ENCODE results near the gene ATG3. TPM values are rescaled to one million over a fixed set of nuclear protein-coding genes. Genes with fewer than 3 reads are reported as not detected.

ATG3 gene
- total and polyA plus RNA-seq, 2 of the 8 experiments (the other 6 are each of a cell fraction or from before 2014, with no cell fraction given) = 27.3 to 55.3 TPM

GRCh38 chr3:112604536-112604935 is 42.8 kb upstream of the ATG3 start:
- Histone ChIP-seq H3K27ac (ENCODE audit: low read depth, low read length) (no peak overlapping the region), H3K23me2 (ENCODE audit: low read depth, low read length) (no peaks in the 10 kb centered on the region), H3K18ac (ENCODE audit: extremely low read depth, low read length) (no peak overlapping the region), H4K91ac (replicated peaks; ENCODE audit: insufficient read length, low read length) (no peak overlapping the region), H3K79me2 (ENCODE audit: control insufficient read depth in 1 of 2, insufficient read depth in 2 of 2, low read length in 2 of 2) (no peaks in the 10 kb centered on the region), H3K36me3 (ENCODE audit: control insufficient read depth in 2 of 4, insufficient read depth in 4 of 4, low read length in 3 of 4) (no peaks in the 10 kb centered on the region), H2BK120ac (replicated peaks; ENCODE audit: low read depth, low read length) (no peak overlapping the region), H2BK15ac (ENCODE audit: low read length) (no peak overlapping the region), H3K27me3 (replicated peaks in 1 of 4; ENCODE audit: control insufficient read depth in 3 of 4, extremely low read depth in 1 of 4, insufficient read depth in 3 of 4, low read length in 3 of 4) (no peaks in the 10 kb centered on the region), H3K4me2 (ENCODE audit: insufficient read depth in 1 of 2, low read depth in 2 of 2, low read length in 2 of 2) (no peak overlapping the region), H3K9me3 (ENCODE audit: insufficient read depth in 2 of 2, low read depth in 1 of 2, low read length in 1 of 2) (no peaks in the 10 kb centered on the region), H2AFZ (ENCODE audit: low read length) (no peak overlapping the region), H3K9ac (replicated peaks in 1 of 4; ENCODE audit: extremely low read depth in 1 of 4, low read depth in 3 of 4, low read length in 3 of 4) (no peak overlapping the region), H4K8ac (ENCODE audit: extremely low read depth, insufficient read depth, low read length) (no peak overlapping the region), H3K4ac (replicated peaks; ENCODE audit: insufficient read length, low read depth, low read length) (no peak overlapping the region), H3K79me1 (ENCODE audit: low read depth, low read length) (no peaks in the 10 kb centered on the region), H3K4me1 (replicated peaks in 1 of 4; ENCODE audit: control insufficient read depth in 3 of 4, insufficient read depth in 4 of 4, low read length in 3 of 4) (no peaks in the 10 kb centered on the region), H2BK5ac (ENCODE audit: low read depth, low read length) (no peak overlapping the region), H3K14ac (ENCODE audit: insufficient read length) (no peak overlapping the region), H2BK20ac (ENCODE audit: low read length) (no peak overlapping the region), H2AK5ac (ENCODE audit: low read depth, low read length) (no peak overlapping the region), H2BK12ac (ENCODE audit: low read depth, low read length) (no peak overlapping the region), H3K23ac (ENCODE audit: insufficient read length) (no peak overlapping the region), H3K56ac (replicated peaks; ENCODE audit: insufficient read length, low read depth, low read length) (no peak overlapping the region), H4K5ac (ENCODE audit: insufficient read length, low read depth, low read length) (no peak overlapping the region), H4K20me1 (replicated peaks in 1 of 2; ENCODE audit: control insufficient read depth in 1 of 2, insufficient read depth in 2 of 2, low read length in 2 of 2) (no peaks in the 10 kb centered on the region), H3K4me3 (ENCODE audit: extremely low read depth in 1 of 4, insufficient read depth in 2 of 4, low read depth in 3 of 4, low read length in 4 of 4) (no peak overlapping the region)
- CTCF ChIA-PET (ENCODE audit: partially characterized antibody) = interaction anchor here (2.4 kb wide), 1 partner anchor 23 kb away, joined by 8 read pairs; no protein-coding TSS in a partner anchor
- TF ChIP-seq RAD21 (IDR thresholded peaks at IDR 0.05 in 1 of 2, conservative IDR thresholded peaks at IDR 0.05 in 1 of 2; ENCODE audit: low read depth in 2 of 2, low read length in 2 of 2) (no peak), RNF2 (IDR thresholded peaks at IDR 0.05; ENCODE audit: borderline replicate concordance, low read depth, low read length, missing control alignments, poor library complexity, severe bottlenecking) (no peak), CREB1 (IDR thresholded peaks at IDR 0.05) (no peak), FOSL1 (IDR thresholded peaks at IDR 0.05; ENCODE audit: insufficient read depth, low read depth, low read length) (no peak), SUZ12 (IDR thresholded peaks at IDR 0.05; ENCODE audit: low read length) (no peak), E2F6 (IDR thresholded peaks at IDR 0.05) (no peak), MAFK (IDR thresholded peaks at IDR 0.05; ENCODE audit: low read depth, low read length) (no peak)
- TF ChIP-seq, protein P1, sequence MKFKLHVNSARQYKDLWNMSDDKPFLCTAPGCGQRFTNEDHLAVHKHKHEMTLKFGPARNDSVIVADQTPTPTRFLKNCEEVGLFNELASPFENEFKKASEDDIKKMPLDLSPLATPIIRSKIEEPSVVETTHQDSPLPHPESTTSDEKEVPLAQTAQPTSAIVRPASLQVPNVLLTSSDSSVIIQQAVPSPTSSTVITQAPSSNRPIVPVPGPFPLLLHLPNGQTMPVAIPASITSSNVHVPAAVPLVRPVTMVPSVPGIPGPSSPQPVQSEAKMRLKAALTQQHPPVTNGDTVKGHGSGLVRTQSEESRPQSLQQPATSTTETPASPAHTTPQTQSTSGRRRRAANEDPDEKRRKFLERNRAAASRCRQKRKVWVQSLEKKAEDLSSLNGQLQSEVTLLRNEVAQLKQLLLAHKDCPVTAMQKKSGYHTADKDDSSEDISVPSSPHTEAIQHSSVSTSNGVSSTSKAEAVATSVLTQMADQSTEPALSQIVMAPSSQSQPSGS (IDR thresholded peaks at IDR 0.05; ENCODE audit: low read length) = no peak
- no peak for DNase-seq (ENCODE audit: low read depth in 1 of 2, low spot score in 2 of 2)
- 88% methylated on average over 4 of the region's 4 CpGs; no CpG with 5 or more reads in 1 of the 2 experiments for WGBS, 2 experiments (ENCODE audit: extremely low coverage in 1 of 2, insufficient coverage in 1 of 2, insufficient read length in 1 of 2, insufficient replicate concordance in 2 of 2, low coverage in 1 of 2, low lambda C conversion rate in 2 of 2, missing lambda C conversion rate in 1 of 2)
- no peak for FAIRE-seq
- POLR2A ChIA-PET (ENCODE audit: partially characterized antibody) = interaction anchor here (1.9 kb wide), 2 partner anchors 17 to 37 kb away, joined by 4 to 7 read pairs; no protein-coding TSS in a partner anchor
